BJ (cell line): ENCODE data around the gene MGA. TPM values are rescaled to one million over a fixed set of nuclear protein-coding genes. Genes with fewer than 3 reads are reported as not detected.

Experiments
- CTCF ChIA-PET: fragments of 350-600 bp; formaldehyde crosslinking; extraction: SDS; loops from one replicate; lab custom pipeline; 2021; ENCODE audit warnings: antibody characterized with exemption, inconsistent platforms; lab: Yijun Ruan, JAX
- POLR2A ChIA-PET: fragments of 300-600 bp; sonication (Branson Sonifier 250); formaldehyde crosslinking; extraction: SDS; loops from one replicate; lab custom pipeline; 2021; ENCODE audit warnings: antibody characterized with exemption; lab: Charles Lee
- DNase-seq: peaks from one replicate; pipeline ENCODE4 v3.0.0-alpha.2; 2011; ENCODE audit warnings: low read depth
- H3K27me3 ChIP-seq: 2 replicates; pipeline ENCODE4 v1.6.0; 2011; ENCODE audit warnings: low read length; ENCODE audit not compliant: control insufficient read depth, insufficient read depth
- H3K36me3 ChIP-seq: 2 replicates; pipeline ENCODE4 v1.5.1; 2011; ENCODE audit warnings: low read length; ENCODE audit not compliant: control insufficient read depth, insufficient read depth
- H3K4me3 ChIP-seq: 2 replicates; pipeline ENCODE4 v1.5.1; 2011; ENCODE audit warnings: low read depth, mild to moderate bottlenecking, control low read depth, low read length
- polyA plus RNA-seq: library from polyadenylated mRNA; depleted of rRNA; stranded (reverse); fragments of >200 nt; gene quantifications from 2 replicates; pipeline ENCODE4 v1.2.3, GENCODE V29; 2011
- TF ChIP-seq, protein P1 (sequence below): IDR thresholded peaks from 2 replicates; pipeline ENCODE4 v1.5.1; 2011; ENCODE audit warnings: low read depth, mild to moderate bottlenecking, control low read depth, inconsistent platforms, low read length, moderate library complexity; ENCODE audit not compliant: insufficient read depth

The MGA gene
- polyA plus RNA-seq, 1 experiment = 4.7 TPM

DNA sequence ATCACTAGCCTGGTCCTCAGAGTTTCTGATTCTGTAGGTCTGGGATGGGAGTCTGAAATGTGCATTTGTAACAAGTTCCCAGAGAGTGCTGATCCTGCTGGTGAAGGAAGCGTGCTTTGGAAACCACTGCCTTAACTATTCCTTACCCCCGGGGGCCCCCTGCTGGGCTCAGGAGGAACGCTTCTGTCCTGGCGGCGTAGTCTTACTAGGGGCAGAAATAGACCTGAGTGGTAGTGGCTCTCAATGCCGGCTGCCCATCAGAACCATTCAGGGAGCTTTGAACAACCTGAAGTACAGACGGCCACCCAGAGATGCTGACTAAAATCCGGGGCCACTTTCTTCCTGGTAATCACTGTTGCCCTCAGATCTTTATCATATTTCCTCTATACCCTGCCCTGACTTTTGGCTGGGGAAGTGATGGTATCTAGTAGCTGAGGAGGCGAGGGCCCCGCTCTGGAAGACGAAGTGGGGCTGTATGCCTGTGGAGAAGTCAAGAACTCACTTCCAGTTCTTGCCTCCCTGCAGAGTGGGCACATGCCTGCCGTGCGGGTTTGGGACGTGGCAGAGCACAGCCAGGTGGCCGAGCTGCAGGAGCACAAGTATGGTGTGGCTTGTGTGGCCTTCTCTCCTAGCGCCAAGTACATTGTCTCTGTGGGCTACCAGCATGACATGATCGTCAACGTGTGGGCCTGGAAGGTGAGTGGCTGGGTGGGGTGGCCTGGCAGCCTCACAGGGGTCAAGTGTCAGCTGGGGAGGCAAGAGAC lies 151.4 kb downstream of the MGA start:
- Histone ChIP-seq H3K4me3 (no peak overlapping the region), H3K27me3 (no peaks in the 10 kb centered on the region), H3K36me3 (peaks cover 20% of the 10 kb centered on the region)
- ChIA-PET CTCF (interaction anchor here (0.5 to 12.9 kb wide), 28 partner anchors 10 to 369 kb away, joined by 3 to 330 read pairs (median 4); partner anchors contain the start of gene MAPKBP1), POLR2A (no interaction called here)
- TF ChIP-seq, protein P1, sequence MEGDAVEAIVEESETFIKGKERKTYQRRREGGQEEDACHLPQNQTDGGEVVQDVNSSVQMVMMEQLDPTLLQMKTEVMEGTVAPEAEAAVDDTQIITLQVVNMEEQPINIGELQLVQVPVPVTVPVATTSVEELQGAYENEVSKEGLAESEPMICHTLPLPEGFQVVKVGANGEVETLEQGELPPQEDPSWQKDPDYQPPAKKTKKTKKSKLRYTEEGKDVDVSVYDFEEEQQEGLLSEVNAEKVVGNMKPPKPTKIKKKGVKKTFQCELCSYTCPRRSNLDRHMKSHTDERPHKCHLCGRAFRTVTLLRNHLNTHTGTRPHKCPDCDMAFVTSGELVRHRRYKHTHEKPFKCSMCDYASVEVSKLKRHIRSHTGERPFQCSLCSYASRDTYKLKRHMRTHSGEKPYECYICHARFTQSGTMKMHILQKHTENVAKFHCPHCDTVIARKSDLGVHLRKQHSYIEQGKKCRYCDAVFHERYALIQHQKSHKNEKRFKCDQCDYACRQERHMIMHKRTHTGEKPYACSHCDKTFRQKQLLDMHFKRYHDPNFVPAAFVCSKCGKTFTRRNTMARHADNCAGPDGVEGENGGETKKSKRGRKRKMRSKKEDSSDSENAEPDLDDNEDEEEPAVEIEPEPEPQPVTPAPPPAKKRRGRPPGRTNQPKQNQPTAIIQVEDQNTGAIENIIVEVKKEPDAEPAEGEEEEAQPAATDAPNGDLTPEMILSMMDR = peak; percentile 95
- no peak for DNase-seq

DNA sequence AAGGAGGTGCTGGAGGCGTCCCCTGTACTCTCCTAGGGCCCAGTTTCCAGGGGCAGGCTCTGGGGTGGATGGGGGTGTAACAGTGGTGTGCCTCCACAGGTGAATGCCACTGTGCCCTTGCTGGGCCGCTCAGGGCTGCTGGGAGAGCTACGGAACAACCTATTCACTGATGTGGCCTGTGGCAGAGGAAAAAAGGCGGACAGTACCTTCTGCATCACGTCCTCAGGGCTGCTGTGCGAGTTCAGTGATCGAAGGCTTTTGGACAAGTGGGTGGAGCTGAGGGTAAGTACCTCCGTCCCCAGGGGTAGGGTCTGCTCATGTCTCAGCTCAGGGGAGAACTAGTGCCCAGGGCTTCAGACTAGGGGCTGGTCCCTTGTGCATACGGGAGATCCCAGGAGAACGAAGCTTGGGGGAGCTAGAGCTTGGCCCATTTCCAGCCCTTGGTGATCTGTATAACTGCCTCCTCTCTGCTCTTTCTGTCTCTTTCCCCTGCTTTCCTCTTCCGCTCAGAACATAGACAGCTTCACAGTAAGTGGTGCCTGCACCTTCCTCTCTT lies 152.7 kb downstream of the MGA start:
- Histone ChIP-seq H3K27me3 (no peaks in the 10 kb centered on the region), H3K36me3 (peaks cover 29% of the 10 kb centered on the region), H3K4me3 (no peak overlapping the region)
- TF ChIP-seq, protein P1 = no peak
- ChIA-PET CTCF (interaction anchor here (0.9 to 12.9 kb wide), 15 partner anchors 8 to 347 kb away, joined by 3 to 330 read pairs (median 6); partner anchors contain the start of gene MAPKBP1), POLR2A (no interaction called here)
- DNase-seq = no peak

DNA sequence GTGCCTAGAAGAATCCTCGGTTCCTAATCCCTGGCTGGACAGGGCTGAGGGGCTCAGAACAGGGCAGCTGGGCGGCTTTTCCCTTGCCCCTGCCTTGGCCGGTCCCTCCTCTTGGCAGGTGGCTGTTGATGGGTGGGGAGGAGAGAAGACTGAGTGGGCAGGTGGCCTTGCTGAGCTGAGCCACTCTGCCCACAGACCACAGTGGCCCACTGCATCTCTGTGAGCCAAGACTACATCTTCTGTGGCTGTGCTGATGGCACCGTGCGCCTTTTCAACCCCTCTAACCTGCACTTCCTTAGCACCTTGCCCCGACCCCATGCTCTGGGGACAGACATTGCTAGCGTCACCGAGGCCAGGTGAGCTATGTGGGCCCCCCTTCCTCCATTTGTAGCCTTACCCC lies 153.2 kb downstream of the MGA start:
- ChIA-PET POLR2A (no interaction called here), CTCF (interaction anchor here (0.9 to 12.9 kb wide), 10 partner anchors 8 to 347 kb away, joined by 3 to 330 read pairs (median 4); partner anchors contain the start of gene MAPKBP1)
- TF ChIP-seq, protein P1 = no peak
- Histone ChIP-seq H3K27me3 (no peaks in the 10 kb centered on the region), H3K36me3 (peaks cover 34% of the 10 kb centered on the region), H3K4me3 (no peak overlapping the region)
- DNase-seq = no peak

DNA sequence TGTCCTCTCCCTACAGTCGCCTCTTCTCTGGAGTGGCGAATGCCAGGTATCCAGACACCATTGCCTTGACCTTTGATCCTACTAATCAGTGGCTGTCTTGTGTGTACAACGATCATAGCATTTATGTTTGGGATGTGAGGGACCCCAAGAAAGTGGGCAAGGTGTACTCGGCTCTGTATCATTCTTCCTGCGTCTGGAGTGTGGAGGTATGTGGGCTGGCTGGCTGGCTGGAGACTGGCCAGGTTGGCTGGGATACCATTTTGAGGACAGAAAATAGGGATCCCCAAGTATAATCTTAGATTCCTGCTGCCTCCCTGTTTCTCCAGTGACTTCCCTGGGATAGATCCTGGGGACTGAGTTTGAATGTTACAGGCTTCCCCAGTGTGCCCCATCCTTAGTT lies 154.3 kb downstream of the MGA start:
- TF ChIP-seq, protein P1 = no peak
- DNase-seq = no peak
- Histone ChIP-seq H3K27me3 (no peaks in the 10 kb centered on the region), H3K4me3 (no peak overlapping the region), H3K36me3 (peaks cover 41% of the 10 kb centered on the region)
- CTCF ChIA-PET = interaction anchor here (12.9 kb wide), 1 partner anchor 39 kb away, joined by 330 read pairs; the partner anchor contains the start of gene MAPKBP1
- POLR2A ChIA-PET = no interaction called here

DNA sequence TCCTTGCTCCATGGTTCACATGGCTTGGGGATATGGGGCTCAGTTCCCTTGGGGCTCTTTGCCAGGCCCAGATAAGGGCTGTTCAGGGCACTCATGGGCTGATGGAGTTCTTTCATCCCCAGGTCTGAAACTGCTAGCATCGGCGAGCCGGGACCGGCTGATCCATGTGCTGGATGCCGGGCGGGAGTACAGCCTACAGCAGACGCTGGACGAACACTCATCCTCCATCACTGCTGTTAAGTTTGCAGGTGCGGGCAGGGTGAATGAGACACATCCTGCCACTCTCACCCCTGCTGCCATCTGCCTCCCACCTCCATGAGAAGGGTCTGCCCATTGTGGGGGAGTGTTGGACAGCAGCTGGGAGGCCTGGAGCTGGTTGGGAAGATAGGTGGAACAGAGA lies 156.6 kb downstream of the MGA start:
- H3K27me3 ChIP-seq = no peaks in the 10 kb centered on the region
- H3K36me3 ChIP-seq = peaks cover 52% of the 10 kb centered on the region
- CTCF ChIA-PET = interaction anchor here (1.2 to 3.7 kb wide), 2 partner anchors 43 to 213 kb away, joined by 3 to 19 read pairs; partner anchors contain the start of gene MAPKBP1
- POLR2A ChIA-PET = no interaction called here
- no peak overlapping the region for H3K4me3 ChIP-seq
- DNase-seq = no peak
- TF ChIP-seq, protein P1 = no peak
